G401 (cell line): Measurements from ENCODE around the gene HORMAD2. TPM values are rescaled to one million over a fixed set of nuclear protein-coding genes. Genes with fewer than 3 reads are reported as not detected.
A peak's percentile ranks its signal among the peaks of the same experiment; 100 is the strongest.
"Not testable (repeated sequence)": the region's sequence is repeated elsewhere in the genome, so short reads cannot be mapped to it uniquely, and the experiment has no call there.

Experiments
- DNase-seq: peaks from one replicate; pipeline ENCODE4 v3.0.0-alpha.2; 2015; ENCODE audit warnings: low spot score
- in situ Hi-C: cut with HindIII; loops from 2 replicates; pipeline ENCODE4 v1.10.0; 2016; ENCODE audit warnings: low sequenced_read_pairs, mixed read lengths
- total RNA-seq: library from RNA; depleted of rRNA; stranded (reverse); fragments of >200 nt; shearing (Covaris generic); gene quantifications from 2 replicates; pipeline ENCODE4 v1.2.3, GENCODE V29; 2014

The HORMAD2 gene
- total RNA-seq, 1 experiment from 2014 or later = not detected

DNA sequence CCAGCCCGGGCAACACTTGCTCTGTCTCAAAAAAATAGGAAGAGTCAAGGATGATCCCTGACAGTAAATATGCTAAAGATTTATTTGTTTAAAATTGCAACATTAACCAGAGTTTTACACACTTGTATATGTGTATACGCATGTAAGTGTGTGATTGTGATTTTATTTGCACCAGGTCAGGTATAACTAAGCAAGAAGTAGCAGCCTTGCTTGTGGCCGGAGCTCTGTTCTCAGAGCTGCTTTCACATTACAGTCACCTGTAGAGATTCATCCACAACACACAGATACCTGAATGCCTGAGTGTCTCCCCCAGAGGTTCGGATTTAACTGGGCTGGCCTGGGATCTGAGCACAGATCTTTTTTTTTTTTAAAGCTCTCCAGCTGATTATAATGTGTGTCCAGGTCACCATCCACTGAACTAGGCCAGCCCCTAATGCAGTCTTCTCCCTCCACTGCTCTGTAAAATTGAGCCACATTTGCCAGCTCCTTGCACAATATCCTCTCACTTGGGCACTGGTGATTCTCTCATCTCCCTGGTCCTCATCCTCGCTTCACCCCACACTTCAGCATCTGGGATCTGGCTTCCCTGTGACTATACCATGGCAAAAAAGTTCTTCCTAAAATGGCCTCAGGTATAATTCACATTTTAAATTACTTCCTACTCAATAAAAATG lies 118.0 kb downstream of the HORMAD2 start:
- in situ Hi-C loops = no loop called here
- no peak for DNase-seq

DNA sequence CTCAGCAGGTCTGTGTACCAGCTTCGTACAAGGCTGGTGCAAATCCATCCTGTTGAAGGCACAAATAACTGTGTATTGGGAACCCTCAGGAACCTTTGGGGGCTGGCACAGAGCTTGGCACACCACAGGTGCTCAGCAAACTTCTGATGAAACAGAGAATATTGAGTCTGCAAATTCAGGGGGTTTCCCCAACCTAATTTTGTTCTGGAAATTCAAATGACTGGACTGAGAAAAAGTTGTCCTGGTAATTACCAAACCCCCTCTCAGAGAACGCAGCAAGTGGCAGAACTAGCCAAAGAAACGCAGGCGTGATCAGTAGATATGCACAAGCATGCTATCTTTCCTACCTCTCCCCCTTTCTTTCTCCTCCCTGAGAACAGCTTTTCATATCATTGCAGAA lies 118.7 kb downstream of the HORMAD2 start:
- in situ Hi-C loops = no loop called here

GRCh38 chr22:30200905-30201304 lies 120.6 kb downstream of the HORMAD2 start:
- in situ Hi-C loops, DNase-seq: not testable (repeated sequence)

More for the DNA sequence above, 118.7 kb downstream of the HORMAD2 start:
- no peak for DNase-seq

GRCh38 chr22:30201945-30202344 lies 121.7 kb downstream of the HORMAD2 start:
- in situ Hi-C loops = no loop called here
- DNase-seq = no peak

DNA sequence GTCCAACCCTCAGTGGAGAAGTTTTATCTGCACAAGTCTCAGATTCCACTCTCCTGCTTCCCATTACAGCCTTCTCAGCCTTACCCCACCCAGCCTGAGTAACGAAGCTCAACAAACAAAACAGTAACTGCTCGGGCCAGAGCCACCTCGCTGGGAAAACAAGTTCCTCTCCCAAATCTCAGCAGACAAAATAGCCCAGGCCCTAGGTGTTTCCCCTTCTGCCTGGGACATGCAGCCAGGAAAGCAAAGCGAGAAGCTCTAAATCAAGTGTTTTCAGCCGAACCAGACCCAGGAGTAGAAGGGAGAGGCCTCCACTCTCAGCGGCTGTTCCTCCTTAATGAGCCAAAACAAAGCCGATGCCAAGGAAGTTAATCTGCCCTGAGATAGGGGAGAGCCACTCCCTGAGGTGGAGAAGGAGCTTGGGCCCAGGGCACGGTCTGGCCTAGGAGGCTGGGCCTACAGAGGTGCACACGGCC lies 122.3 kb downstream of the HORMAD2 start:
- in situ Hi-C loops = no loop called here
- peak; percentile 53 for DNase-seq

GRCh38 chr22:30204015-30204741 lies 123.9 kb downstream of the HORMAD2 start:
- in situ Hi-C loops = no loop called here
- no peak for DNase-seq

GRCh38 chr22:30204742-30205111 lies 124.5 kb downstream of the HORMAD2 start:
- DNase-seq = no peak
- in situ Hi-C loops = no loop called here

DNA sequence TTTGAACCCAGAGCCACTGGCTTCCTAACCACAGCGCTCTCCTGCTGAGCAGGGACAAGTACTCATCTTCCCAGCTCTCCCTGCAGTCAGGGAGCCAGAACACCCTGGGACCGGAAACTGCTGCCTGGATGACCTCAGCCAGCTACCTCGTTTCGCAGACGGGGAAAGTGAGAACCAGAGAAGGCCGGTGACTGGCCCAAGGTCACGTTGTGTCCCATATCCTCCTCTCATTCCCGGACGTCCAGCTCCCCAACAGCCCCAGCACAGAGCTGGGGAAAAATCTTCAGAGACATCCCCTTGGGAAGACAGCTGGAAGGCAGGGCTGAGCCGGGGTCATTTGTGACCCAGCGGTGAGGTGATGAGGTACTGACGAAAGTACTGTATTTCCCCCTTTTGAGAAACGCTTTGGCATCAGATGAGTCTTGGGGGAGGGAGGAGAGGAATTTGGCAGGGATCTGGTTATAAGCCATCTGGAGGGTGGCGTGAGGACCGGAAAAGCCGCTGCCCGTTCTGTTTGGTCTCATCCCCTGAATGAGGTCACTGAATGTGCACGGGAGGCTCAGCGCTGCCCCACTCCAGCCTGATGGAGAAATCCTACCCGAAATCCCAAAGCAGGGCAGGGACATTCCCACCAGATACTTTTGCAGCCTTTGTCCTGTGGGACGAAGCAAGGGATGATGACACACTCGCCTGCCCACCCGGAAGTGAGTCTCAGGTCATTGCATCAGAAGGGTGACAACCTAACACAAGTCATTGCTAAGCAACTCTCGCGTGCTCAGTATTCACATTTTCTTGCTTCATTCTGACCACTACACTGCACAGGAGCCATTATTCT lies 125.2 kb downstream of the HORMAD2 start:
- DNase-seq = peak; percentile 89
- in situ Hi-C loops = no loop called here

GRCh38 chr22:30206944-30207343 lies 126.7 kb downstream of the HORMAD2 start:
- in situ Hi-C loops = no loop called here
- no peak for DNase-seq

- no peak for DNase-seq
- in situ Hi-C loops = no loop called here
These were observed 128.7 kb downstream of the HORMAD2 start for GRCh38 chr22:30208631-30209603.

- in situ Hi-C loops = no loop called here
- no peak for DNase-seq
These were observed 129.4 kb downstream of the HORMAD2 start for GRCh38 chr22:30209642-30210041.

- DNase-seq = no peak
- in situ Hi-C loops = no loop called here
These were observed 130.1 kb downstream of the HORMAD2 start for GRCh38 chr22:30210235-30210909.

GRCh38 chr22:30211124-30211820 lies 131.0 kb downstream of the HORMAD2 start:
- DNase-seq = no peak

GRCh38 chr22:30212363-30212995 lies 132.2 kb downstream of the HORMAD2 start:
- in situ Hi-C loops = no loop called here
- peak; percentile 71 for DNase-seq

More at GRCh38 chr22:30211124-30211820, 131.0 kb downstream of the HORMAD2 start:
- in situ Hi-C loops = no loop called here

DNA sequence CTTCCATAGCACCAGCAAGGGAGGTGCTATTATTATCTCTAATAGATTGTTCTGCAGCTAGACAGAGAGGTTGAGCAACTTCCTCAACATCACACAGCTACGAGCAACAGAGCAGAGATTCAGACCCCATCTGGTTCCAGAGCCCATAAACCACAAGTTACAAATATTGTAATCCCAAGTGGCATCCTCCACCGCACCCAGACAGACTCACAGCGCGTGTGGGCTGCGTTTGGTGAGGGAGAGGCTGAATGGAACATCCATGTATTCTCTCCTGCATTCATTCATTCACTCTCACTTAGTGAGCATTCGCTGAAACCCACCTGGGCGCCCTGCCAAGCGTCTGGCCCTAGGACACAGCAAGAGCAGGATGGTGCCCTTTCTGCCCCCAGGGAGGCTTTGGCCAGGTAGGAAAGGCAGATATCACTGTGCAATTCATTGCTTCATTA lies 132.8 kb downstream of the HORMAD2 start:
- in situ Hi-C loops = no loop called here
- DNase-seq = no peak

DNA sequence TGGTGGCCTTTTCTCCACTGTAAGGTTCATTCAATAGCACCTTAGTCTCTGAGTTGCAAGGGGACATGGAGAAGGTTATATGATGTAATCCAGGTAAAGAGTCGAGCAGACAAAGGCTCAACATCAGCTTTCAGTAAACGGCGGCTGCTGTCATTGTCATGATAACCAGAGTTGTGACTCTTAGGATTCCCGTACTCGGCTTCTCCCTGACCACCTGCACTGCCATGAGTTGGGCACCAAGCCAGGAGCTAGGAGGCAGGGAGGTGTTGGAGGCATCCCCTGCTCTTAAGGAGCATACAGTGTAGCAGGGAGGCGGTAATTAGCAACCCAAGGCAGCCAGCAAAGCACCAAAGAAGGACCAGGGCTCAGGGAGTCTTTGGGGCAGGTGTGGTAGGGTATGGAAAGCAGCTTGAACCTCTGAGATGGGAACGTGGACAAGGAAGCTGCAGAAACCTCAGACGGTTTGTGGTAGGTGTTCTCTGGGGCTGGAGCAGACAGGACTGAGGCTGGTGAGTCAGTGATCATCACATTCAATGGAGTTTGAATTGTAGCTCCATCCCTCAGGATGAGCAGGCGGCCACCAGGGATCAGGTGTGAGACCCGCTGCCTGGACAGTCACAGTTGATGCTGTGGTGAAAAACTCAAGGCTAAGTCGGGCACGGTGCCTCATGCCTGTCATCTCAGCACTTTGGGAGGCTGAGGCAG lies 134.6 kb downstream of the HORMAD2 start:
- in situ Hi-C loops = no loop called here
- no peak for DNase-seq
